ENCODE results near the gene TAF1C.
A peak's percentile ranks its signal among the peaks of the same experiment; 100 is the strongest.

DNA sequence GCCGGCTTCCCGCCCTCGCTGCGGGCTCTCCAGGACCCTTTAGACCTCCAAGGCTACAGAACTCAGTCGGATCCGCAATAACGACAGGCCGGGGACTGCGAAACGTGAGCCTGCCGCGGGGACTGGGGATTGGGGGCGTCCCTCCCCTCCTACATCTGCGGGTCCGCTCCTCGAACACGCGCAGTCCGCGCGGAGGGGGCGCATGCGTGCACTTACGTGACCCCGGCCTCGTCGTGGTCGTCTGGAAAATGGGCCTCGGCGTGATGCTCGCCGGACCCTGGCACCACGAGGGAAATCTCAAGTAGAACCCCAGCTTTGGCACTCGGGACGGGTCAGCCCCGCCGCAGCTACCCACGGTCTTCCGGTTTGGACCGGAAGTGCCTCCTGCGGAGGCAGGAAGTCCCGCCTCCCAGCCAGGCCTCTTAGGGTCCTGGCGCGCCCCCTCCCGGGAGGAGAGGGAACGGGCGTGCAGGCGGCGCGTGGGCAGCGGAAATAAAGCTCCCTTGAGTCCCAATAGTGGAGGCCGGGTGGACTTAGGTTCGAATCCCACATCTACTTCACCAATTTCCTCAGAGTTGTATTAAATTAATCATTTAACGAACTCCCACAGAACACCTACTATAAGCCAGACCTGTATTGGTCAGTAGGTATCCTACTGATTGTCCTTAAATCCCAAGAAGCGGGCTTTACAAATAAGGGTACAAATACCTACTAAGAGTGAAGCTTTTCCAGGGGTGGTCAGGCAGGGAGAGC, at the start of gene TAF1C:
- TF ChIP-seq, protein P1, sequence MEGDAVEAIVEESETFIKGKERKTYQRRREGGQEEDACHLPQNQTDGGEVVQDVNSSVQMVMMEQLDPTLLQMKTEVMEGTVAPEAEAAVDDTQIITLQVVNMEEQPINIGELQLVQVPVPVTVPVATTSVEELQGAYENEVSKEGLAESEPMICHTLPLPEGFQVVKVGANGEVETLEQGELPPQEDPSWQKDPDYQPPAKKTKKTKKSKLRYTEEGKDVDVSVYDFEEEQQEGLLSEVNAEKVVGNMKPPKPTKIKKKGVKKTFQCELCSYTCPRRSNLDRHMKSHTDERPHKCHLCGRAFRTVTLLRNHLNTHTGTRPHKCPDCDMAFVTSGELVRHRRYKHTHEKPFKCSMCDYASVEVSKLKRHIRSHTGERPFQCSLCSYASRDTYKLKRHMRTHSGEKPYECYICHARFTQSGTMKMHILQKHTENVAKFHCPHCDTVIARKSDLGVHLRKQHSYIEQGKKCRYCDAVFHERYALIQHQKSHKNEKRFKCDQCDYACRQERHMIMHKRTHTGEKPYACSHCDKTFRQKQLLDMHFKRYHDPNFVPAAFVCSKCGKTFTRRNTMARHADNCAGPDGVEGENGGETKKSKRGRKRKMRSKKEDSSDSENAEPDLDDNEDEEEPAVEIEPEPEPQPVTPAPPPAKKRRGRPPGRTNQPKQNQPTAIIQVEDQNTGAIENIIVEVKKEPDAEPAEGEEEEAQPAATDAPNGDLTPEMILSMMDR (IDR thresholded peaks at IDR 0.05), result peak; percentile 91 to 98
- TF ChIP-seq POLR2A (IDR thresholded peaks at IDR 0.05) (no peak), POLR2AphosphoS5 (IDR thresholded peaks at IDR 0.05) (peak in 2 of 3 donors; percentile 40 to 83), EP300 (IDR thresholded peaks at IDR 0.05) (no peak)

Data from suprapubic skin (tissue), 4 donors.